KMS-11 (cell line): ENCODE results near the gene TAS2R60.
"Not testable (repeated sequence)": the region's sequence is repeated elsewhere in the genome, so short reads cannot be mapped to it uniquely, and the experiment has no call there.

Source experiments
- H2AFZ ChIP-seq: fragments of 200-600 bp; sonication (generic); 2 replicates; pipeline ENCODE4 v1.6.1; 2016; ENCODE audit warnings: antibody characterized with exemption, mixed run types, low read depth
- H3K27ac ChIP-seq: fragments of 200-600 bp; sonication (generic); 2 replicates; pipeline ENCODE4 v1.6.1; 2016; ENCODE audit warnings: mild to moderate bottlenecking, mixed run types
- H3K27me3 ChIP-seq: fragments of 200-600 bp; sonication (generic); 2 replicates; pipeline ENCODE4 v1.6.1; 2017; ENCODE audit warnings: mild to moderate bottlenecking, low read depth, mixed run types, moderate library complexity; ENCODE audit not compliant: insufficient read depth
- H3K36me3 ChIP-seq: fragments of 200-600 bp; sonication (generic); 2 replicates; pipeline ENCODE4 v1.6.1; 2017; ENCODE audit warnings: mild to moderate bottlenecking, mixed run types; ENCODE audit not compliant: insufficient read depth
- H3K4me1 ChIP-seq: fragments of 200-600 bp; sonication (generic); 2 replicates; pipeline ENCODE4 v1.6.1; 2016; ENCODE audit warnings: mild to moderate bottlenecking, low read depth, mixed run types; ENCODE audit not compliant: poor library complexity, severe bottlenecking
- H3K4me2 ChIP-seq: fragments of 200-600 bp; sonication (generic); 2 replicates; pipeline ENCODE4 v1.7.0; 2016; ENCODE audit warnings: mild to moderate bottlenecking, mixed run types
- H3K4me3 ChIP-seq: fragments of 200-600 bp; sonication (generic); IDR thresholded peaks from 2 replicates; pipeline ENCODE4 v1.6.1; 2017; ENCODE audit warnings: low read depth, low read length, mixed read lengths; ENCODE audit not compliant: insufficient read depth
- H3K79me2 ChIP-seq: fragments of 200-600 bp; sonication (generic); 2 replicates; pipeline ENCODE4 v1.6.1; 2016; ENCODE audit warnings: low read depth, mixed run types; ENCODE audit not compliant: insufficient read depth
- H3K9ac ChIP-seq: fragments of 200-600 bp; sonication (generic); 2 replicates; pipeline ENCODE4 v1.6.1; 2016; ENCODE audit warnings: mild to moderate bottlenecking, mixed run types
- H4K20me1 ChIP-seq: fragments of 200-600 bp; sonication (generic); 2 replicates; pipeline ENCODE4 v1.6.1; 2016; ENCODE audit warnings: mild to moderate bottlenecking, mixed run types; ENCODE audit not compliant: insufficient read depth
- TF ChIP-seq, protein P1 (sequence below): fragments of 200-600 bp; sonication (generic); conservative IDR thresholded peaks from 2 replicates; pipeline ENCODE4 v1.6.1; 2017; ENCODE audit warnings: low read depth, mild to moderate bottlenecking, antibody characterized with exemption, low read length, moderate library complexity, mixed read lengths

The TAS2R60 gene

DNA sequence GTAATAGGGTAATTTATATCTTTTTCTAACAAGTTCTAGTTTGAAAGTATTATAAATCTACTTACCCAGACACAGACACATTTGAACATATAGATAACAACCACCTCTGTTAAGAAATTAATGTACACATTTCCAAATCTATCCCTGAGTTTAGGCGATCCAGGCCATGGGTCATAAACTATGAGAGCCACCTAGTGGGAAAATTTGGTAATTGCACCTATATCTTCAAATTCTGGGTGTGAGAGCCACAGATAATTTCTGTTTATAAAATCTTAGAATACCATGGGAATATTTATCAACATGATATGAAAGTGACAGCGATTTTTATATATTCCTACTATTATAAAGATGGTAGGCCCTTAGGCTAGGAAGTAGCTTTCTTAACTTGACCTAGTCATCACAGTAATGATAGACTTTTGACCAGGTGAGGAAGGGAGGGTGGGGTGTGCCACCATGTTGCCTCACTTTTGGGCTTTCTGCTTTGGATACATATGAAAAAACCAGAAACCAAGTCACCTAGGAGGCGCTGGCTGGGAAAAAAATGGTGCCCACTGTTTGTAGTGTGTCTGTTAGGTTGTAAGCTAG is 26.6 kb upstream of the TAS2R60 start:
- Histone ChIP-seq H3K4me3 (no peak overlapping the region), H4K20me1 (no peaks in the 10 kb centered on the region), H3K79me2 (no peaks in the 10 kb centered on the region), H3K9ac (no peak overlapping the region), H3K4me2 (no peak overlapping the region; the same call in 1 of the 2 replicates), H3K4me1 (no peaks in the 10 kb centered on the region), H3K27me3 (no peaks in the 10 kb centered on the region), H3K36me3 (no peaks in the 10 kb centered on the region), H3K27ac (no peak overlapping the region), H2AFZ (no peak overlapping the region)
- TF ChIP-seq, protein P1, sequence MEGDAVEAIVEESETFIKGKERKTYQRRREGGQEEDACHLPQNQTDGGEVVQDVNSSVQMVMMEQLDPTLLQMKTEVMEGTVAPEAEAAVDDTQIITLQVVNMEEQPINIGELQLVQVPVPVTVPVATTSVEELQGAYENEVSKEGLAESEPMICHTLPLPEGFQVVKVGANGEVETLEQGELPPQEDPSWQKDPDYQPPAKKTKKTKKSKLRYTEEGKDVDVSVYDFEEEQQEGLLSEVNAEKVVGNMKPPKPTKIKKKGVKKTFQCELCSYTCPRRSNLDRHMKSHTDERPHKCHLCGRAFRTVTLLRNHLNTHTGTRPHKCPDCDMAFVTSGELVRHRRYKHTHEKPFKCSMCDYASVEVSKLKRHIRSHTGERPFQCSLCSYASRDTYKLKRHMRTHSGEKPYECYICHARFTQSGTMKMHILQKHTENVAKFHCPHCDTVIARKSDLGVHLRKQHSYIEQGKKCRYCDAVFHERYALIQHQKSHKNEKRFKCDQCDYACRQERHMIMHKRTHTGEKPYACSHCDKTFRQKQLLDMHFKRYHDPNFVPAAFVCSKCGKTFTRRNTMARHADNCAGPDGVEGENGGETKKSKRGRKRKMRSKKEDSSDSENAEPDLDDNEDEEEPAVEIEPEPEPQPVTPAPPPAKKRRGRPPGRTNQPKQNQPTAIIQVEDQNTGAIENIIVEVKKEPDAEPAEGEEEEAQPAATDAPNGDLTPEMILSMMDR: peak; percentile 97

- no peak overlapping the region for H3K4me3 ChIP-seq
- no peaks in the 10 kb centered on the region for H4K20me1 ChIP-seq
- TF ChIP-seq, protein P1: no peak
- no peaks in the 10 kb centered on the region for H3K4me1 ChIP-seq
- no peak overlapping the region for H2AFZ ChIP-seq
- no peaks in the 10 kb centered on the region for H3K36me3 ChIP-seq
- H3K4me2 ChIP-seq: no peak overlapping the region
- H3K79me2 ChIP-seq: no peaks in the 10 kb centered on the region
- no peaks in the 10 kb centered on the region for H3K27me3 ChIP-seq
- H3K27ac ChIP-seq: no peak overlapping the region
- H3K9ac ChIP-seq: no peak overlapping the region
These were observed 25.4 kb upstream of the TAS2R60 start for GRCh38 chr7:143417734-143418383.

DNA sequence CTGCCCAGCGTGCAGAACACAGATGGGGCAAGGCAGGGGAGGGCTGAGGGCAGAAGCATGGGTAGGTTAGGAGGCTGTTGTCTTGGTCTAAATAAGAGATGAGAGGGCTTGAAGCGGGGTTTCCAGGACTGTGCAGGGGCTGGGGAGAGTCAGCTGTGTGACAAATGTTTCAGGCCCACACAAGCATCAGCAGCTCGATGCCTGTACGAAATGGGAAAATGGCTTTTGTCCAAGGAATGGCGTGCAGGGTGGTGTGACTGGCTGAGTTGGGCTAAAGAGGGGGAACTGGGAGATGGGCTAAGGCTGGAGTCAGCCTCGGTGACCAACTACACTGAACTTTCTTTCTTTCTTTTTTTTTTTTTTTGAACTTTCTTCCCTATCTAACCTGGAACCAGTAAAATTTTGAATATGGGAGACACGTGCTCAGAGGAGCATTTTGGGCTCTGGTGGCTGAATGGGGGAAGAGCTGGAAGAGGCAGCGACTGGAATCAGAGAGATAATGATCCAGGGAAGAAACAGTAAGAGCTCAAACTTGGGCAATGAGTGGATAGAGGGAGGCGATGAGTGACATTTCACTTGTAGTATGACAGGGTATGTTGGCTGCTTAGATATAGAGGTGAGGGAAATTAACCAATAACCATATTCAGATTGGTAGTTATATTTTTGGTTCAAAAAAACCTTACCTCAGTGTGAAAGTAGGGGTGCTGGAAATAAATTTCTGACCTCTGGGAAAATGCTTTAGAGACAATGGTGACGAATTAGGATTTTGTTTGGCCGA is 24.4 kb upstream of the TAS2R60 start:
- no peak overlapping the region for H2AFZ ChIP-seq
- H3K79me2 ChIP-seq: no peaks in the 10 kb centered on the region
- H3K27ac ChIP-seq: no peak overlapping the region
- H3K4me2 ChIP-seq: no peak overlapping the region
- no peaks in the 10 kb centered on the region for H3K4me1 ChIP-seq
- H3K9ac ChIP-seq: no peak overlapping the region
- H4K20me1 ChIP-seq: no peaks in the 10 kb centered on the region
- no peak overlapping the region for H3K4me3 ChIP-seq
- H3K36me3 ChIP-seq: no peaks in the 10 kb centered on the region
- H3K27me3 ChIP-seq: no peaks in the 10 kb centered on the region
- TF ChIP-seq, protein P1: no peak

DNA sequence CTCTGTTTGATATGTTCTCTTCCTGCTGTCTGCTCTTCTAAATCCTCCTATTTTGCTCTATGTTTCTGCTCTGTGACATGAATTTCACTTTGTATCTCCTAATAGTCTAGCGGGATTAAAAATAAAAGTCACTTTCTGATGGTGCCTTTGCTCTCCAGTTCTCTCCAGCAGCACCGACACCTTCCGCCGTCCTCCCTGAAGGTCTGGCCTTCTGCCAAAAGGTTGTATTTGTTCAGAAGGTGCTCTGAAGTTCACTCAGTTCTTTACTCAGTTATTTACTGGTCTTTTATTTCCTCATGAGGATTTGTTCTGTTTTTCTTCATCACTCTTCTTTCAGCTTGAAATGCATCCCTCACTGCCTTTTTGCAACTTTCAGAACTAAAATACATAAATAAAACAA is 23.4 kb upstream of the TAS2R60 start:
- Histone ChIP-seq H3K27ac (no peak overlapping the region), H3K36me3 (no peaks in the 10 kb centered on the region), H4K20me1 (no peaks in the 10 kb centered on the region), H3K9ac (no peak overlapping the region), H3K4me1 (no peaks in the 10 kb centered on the region), H2AFZ (no peak overlapping the region), H3K79me2 (no peaks in the 10 kb centered on the region), H3K4me3 (no peak overlapping the region), H3K27me3 (no peaks in the 10 kb centered on the region), H3K4me2 (no peak overlapping the region)
- TF ChIP-seq, protein P1: no peak

DNA sequence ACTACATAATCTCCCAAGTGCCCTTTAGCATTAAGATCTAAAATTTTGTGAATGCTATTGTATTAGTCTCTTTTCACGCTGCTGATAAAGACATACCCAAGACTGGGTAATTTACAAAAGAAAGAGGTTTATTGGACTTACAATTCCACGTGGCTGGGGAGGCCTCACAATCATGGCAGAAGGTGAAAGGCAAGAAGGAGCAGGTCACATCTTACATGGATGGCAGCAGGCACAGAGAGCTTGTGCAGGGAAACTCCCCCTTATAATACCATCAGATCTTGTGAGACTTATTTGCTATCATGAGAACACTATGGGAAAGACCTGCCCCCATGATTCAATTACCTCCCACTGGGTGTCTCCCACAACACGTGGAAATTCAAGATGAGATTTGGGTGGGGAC is 22.6 kb upstream of the TAS2R60 start:
- not testable (repeated sequence) for H3K27me3 ChIP-seq, H3K36me3 ChIP-seq, H3K4me2 ChIP-seq, H3K4me3 ChIP-seq, H3K27ac ChIP-seq, H3K4me1 ChIP-seq, H3K79me2 ChIP-seq, H2AFZ ChIP-seq, H3K9ac ChIP-seq, H4K20me1 ChIP-seq
